Hepatic stellate cell (primary cell): ENCODE results near the gene OR6F1.
A peak's percentile ranks its signal among the peaks of the same experiment; 100 is the strongest.
"Not testable (repeated sequence)": the region's sequence is repeated elsewhere in the genome, so short reads cannot be mapped to it uniquely, and the experiment has no call there.

Source experiments
- DNase-seq: peaks from one replicate; pipeline ENCODE4 v3.0.0; 2011; ENCODE audit warnings: low spot score

Gene OR6F1

DNA sequence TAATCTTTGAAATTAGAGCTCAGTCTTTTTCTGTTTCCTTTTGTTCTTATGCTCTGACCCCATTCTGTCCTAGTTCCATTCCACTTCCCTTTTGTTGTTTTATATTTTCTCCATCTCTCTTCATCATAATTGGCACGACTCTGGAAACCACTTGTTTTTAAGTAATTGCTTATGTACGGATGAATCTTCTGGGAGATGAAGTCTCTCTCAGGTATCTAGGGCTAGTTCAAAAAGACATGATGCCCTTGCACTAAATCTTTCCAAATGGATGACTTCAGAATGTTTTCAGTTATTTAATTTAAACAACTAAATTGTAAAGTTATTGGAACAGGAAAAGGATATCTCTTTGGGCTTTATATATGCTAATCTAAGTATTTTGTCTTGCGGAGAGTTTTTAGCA, at the start of gene OR6F1:
OR6F1 (minus strand) TSS at position 101 of the 400 bp plus-strand sequence. CDS start 3,891 bp downstream, outside the sequence.
- no peak for DNase-seq

DNA sequence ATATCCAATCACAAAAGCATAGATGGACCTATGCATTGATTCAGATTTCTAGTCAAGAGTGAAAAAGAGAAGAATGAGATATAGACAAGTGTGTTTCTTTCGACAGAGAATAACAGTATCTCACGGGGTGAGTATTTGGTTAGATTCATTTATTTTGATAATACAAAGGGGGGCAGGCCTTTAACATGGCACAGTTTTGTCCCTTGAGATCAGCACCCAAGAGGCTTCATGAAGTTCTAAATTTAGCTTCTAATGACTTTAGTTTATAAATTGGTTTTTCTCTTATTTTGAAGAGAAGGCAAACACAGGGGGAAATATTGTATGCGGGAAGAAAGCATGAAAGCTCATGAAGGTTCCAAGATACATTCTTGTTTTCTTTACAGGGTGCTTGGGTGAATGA, 44.0 kb upstream of the OR6F1 start, which contains the start of gene OR1C1:
OR1C1 (minus strand) TSS at position 101 of the 400 bp plus-strand sequence. CDS start 2,150 bp downstream, outside the sequence.
- no peak for DNase-seq

DNA sequence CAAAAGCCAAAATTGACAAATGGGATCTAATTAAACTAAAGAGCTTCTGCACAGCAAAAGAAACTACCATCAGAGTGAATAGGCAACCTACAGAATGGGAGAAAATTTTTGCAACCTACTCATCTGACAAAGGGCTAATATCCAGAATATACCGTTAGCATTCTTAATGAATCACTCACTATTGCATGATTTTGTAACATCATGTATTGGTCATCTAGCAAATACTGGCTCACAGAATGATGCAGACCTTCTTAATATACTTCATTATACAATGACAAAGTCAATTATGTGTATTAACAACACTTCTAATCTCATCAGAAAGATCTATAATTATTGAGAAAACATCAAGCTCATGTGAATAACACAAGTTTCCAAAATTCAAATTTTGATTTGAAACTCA, 37.9 kb upstream of the OR6F1 start:
- DNase-seq: not testable (repeated sequence)

- DNase-seq: no peak
These were observed 33.4 kb upstream of the OR6F1 start for GRCh38 chr1:247749870-247750269.

DNA sequence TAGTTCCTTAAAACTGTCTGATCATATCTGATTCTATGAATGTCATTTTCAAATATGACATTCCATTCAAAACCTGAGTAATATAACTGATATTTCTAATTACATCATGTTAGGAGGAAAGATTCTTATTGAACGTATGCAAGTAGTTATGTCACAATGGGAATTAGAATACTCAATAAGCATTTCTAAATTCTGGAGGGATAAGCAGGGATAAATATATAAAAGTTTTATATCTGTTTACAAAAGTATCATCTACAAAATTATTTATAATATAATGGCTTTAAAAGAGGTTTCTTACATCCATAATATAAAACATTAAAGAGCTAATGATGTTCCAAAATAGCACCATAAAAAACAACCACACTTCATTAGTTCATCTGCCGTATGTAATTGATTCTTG, 31.6 kb upstream of the OR6F1 start, which contains the start of gene OR14A2:
OR14A2 (minus strand) TSS at position 101 of the 400 bp plus-strand sequence.
- DNase-seq: peak; percentile 4

DNA sequence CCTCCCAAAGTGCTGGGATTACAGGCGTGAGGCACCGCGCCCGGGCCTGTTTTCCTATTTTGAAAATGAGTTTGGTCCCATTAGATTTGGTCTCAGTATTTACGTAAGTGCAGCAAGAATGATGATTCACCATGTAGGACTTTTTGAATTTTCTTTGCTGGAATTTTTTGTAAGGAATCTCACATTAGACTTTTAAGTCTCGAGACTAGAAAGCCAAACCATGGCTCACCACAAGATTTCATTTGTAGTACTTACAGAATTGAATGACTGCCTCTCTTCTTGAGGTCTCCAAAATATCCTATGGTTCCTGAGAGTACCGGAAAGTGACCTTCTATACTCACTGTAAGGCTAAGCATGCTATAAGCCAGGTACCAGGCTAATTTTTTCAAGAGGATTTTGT, 31.2 kb upstream of the OR6F1 start:
- DNase-seq: peak; percentile 34

DNA sequence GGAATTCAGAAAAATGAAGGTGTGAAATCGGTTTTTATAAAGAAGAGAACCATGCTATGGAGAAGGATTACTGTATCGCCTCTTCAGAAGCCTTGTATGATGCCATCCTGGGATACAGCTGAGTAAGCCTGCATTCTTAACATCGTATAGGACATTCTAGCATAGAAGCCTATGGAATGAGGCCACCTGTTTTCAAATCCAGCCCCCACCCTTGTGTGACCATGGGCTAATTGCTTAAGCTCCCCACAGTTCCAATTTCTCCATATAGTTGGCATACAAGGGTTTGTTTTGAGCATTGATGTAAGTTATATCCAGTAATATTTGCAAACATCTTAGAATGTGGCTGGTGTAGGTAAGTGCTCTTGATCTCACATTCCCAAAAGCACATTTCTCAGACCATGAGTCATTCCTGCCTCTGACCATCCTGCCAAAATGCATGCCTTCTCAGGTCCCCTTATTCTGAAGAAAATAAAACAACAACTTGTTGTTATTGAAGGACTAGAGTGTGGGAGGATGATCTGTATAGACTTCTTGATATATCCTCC, 30.0 kb upstream of the OR6F1 start:
- peak; percentile 6 for DNase-seq

GRCh38 chr1:247742215-247742760, 25.8 kb upstream of the OR6F1 start:
- peak; percentile 9 for DNase-seq

- DNase-seq: no peak
These were observed 25.3 kb upstream of the OR6F1 start for GRCh38 chr1:247741756-247742155.

DNA sequence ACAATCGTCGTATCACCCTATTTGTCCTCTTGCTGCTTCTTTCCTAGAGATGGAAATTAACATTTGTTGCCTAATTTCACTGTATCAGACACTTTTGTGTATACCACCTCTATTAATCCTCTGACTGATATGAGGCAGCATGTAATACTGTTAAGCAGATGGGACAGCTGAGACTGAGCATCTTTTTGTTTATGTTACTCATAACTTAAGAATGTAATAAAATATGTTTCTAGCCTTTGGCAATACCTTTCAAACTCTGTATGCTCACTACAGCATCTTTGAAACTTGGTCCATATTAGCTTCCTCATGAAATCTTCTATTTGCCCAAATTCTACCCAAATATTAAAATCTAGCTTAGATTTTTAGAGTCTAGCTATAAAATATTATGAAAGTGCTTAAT, 24.3 kb upstream of the OR6F1 start:
- DNase-seq: peak; percentile 7

GRCh38 chr1:247738315-247738714, 21.9 kb upstream of the OR6F1 start, which contains the start of gene OR14K1:
OR14K1 (plus strand) TSS chr1:247738615; CDS start chr1:247738615, 0 bp downstream.
- no peak for DNase-seq

GRCh38 chr1:247721222-247721621, 4.8 kb upstream of the OR6F1 start:
- DNase-seq: no peak

DNA sequence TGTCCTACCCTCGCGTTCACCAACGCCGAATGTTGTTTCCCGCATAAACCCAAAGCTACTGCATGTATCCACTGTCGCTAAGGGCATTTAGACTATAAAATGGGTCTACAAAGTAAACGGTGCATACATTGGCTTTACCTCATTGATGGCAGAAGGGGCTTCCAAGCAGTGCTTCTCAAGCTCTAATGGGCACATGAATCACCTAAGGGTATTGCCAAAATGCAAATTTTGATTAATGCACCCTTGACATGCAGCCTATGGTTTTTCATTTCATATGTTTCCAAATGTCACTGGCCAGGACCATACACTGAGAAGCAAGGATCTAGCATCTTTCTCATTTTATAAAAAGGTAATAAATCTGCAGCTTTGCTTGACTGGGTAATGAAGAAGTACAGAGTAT, 2.7 kb downstream of the OR6F1 start:
- DNase-seq: no peak

- DNase-seq: not testable (repeated sequence)
These were observed 5.8 kb downstream of the OR6F1 start for GRCh38 chr1:247710681-247711080.

GRCh38 chr1:247701338-247701737, 15.1 kb downstream of the OR6F1 start:
- DNase-seq: no peak

- DNase-seq: peak; percentile 29
These were observed 35.1 kb downstream of the OR6F1 start for GRCh38 chr1:247681288-247681897.

GRCh38 chr1:247680171-247680570, 36.3 kb downstream of the OR6F1 start:
- DNase-seq: no peak

DNA sequence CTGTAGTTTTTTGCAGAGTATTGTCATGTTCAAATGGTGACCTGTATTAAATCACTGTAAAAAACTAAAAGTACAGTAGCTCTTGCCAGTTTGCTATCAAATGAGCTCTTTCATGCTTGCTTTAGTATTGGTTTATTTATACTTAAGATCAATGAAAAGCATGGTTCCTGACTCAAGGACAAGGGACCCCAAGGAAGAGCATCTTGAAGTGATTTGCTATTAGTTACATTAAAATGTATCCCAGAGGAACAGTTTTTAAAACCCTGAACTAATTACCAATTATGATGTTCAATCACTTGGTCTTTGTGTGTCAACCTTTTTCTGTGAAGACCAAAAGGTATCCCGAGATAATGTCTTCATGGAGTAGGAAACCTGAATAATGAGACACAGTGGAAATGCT, 36.8 kb downstream of the OR6F1 start, which contains the start of gene OR13G1:
OR13G1 (minus strand) TSS at position 101 of the 400 bp plus-strand sequence. CDS start 6,698 bp downstream, outside the sequence.
- DNase-seq: no peak

GRCh38 chr1:247669225-247669624, 47.2 kb downstream of the OR6F1 start:
- DNase-seq: no peak
